22Rv1 (cell line): ENCODE measurements around the gene SMIM8.

Experiments
- ZFX ChIP-seq: fragments of 450-650 bp; IDR thresholded peaks from 2 replicates; pipeline ENCODE4 v1.6.1; 2017; ENCODE audit warnings: antibody characterized with exemption, borderline replicate concordance
- TF ChIP-seq, protein P1 (sequence below): fragments of 450-650 bp; IDR thresholded peaks from 2 replicates; pipeline ENCODE4 v1.5.1; 2017; ENCODE audit warnings: mild to moderate bottlenecking

DNA sequence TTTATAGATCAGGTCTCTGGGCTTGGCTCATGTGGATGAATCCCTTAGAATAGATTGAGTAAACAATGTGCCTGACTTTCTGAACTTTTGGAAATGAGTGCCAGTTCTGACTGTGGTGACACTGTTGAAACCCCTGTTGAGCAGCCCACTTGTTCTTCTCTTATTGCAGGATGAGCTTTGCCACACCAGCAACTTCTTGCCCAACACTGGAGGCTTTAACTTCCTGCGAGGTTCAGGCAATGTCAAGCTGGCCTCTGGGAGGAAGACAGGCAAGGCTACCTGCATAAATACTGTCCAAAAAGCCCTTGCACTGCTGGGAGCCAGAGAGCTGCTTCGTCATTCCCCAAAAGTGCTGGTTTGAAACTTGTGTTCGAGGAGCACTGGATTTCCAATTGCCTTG lies 32.8 kb upstream of the SMIM8 start:
- TF ChIP-seq, protein P1, sequence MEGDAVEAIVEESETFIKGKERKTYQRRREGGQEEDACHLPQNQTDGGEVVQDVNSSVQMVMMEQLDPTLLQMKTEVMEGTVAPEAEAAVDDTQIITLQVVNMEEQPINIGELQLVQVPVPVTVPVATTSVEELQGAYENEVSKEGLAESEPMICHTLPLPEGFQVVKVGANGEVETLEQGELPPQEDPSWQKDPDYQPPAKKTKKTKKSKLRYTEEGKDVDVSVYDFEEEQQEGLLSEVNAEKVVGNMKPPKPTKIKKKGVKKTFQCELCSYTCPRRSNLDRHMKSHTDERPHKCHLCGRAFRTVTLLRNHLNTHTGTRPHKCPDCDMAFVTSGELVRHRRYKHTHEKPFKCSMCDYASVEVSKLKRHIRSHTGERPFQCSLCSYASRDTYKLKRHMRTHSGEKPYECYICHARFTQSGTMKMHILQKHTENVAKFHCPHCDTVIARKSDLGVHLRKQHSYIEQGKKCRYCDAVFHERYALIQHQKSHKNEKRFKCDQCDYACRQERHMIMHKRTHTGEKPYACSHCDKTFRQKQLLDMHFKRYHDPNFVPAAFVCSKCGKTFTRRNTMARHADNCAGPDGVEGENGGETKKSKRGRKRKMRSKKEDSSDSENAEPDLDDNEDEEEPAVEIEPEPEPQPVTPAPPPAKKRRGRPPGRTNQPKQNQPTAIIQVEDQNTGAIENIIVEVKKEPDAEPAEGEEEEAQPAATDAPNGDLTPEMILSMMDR = no peak
- no peak for TF ChIP-seq ZFX
